ENCODE measurements around the gene RAET1G. TPM values are rescaled to one million over a fixed set of nuclear protein-coding genes. Genes with fewer than 3 reads are reported as not detected.

The RAET1G gene
- total RNA-seq, 1 donor from 2014 or later, result 0.18 TPM

DNA sequence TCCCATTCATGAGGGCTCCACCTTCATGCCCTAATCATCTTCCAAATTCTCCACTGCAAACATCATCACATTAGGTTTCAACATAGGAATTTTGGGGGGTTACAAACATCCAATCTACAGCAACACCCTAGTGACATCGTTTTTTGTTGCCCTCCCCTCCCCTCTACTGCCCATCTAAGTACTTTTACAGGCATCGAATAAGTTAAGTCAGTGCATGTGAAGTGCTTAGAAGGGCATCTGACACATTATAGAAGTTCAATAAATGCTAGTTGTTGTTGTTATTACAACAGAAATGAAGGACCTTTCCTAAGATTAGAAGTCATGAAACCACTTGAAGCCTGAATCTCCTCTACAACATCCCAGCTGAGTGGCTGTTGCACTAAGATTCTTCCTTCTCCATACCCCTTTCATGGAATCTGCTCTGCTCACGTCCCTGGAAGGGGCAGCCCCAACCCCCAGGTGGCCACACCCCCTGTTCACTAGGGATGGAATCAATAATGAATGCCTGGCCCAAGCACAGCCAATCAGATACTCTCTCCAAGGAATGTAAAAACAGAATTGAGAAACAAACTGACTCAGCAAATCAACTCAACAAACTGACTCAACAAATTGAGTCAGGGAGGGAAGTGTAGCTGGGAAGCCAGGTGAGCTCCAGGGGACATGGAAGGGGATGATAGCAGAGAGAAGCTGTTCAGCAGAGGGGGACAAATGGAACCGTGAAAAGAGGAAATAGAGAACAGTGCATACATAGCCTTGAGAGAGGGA is 54.9 kb downstream of the RAET1G start:
- Mint-ChIP-seq H3K4me1 (ENCODE audit: low read depth) (peaks cover 10% of the 10 kb centered on the region), H3K27me3 (ENCODE audit: insufficient read depth) (peaks cover 24% of the 10 kb centered on the region), H3K27ac (no peak overlapping the region), H3K36me3 (ENCODE audit: low read depth) (no peaks in the 10 kb centered on the region), H3K9me3 (peaks cover 8% of the 10 kb centered on the region), H3K4me3 (no peak overlapping the region)
- DNase-seq (ENCODE audit: low spot score), result no peak
- intact Hi-C loops (cut with micrococcal nuclease), result no loop called here

Other genes starting within 250 kb of the RAET1G start
- gene LATS1, start 205.0 kb downstream of the RAET1G start, total RNA-seq, result 33.1 and 34.0 TPM in 2 replicates
- gene NUP43, start 176.6 kb downstream of the RAET1G start, total RNA-seq, result 81.3 and 90.5 TPM in 2 replicates
- 88.8 and 92.3 TPM in 2 replicates for gene PCMT1, start 173.4 kb downstream of the RAET1G start, total RNA-seq
- 3.5 and 5.1 TPM in 2 replicates for gene LRP11, start 58.8 kb downstream of the RAET1G start, total RNA-seq
- not detected in 2 replicates for gene RAET1E, start 25.0 kb downstream of the RAET1G start, total RNA-seq
- 0.32 and 0.65 TPM in 2 replicates for gene ULBP2, start 18.9 kb upstream of the RAET1G start, total RNA-seq
- gene ULBP1, start 40.8 kb upstream of the RAET1G start, total RNA-seq, result 0.91 and 0.99 TPM in 2 replicates
- gene RAET1L, start 102.4 kb upstream of the RAET1G start, total RNA-seq, result not detected in 2 replicates
- 0.56 TPM in 1 of 2 replicates, not detected in the other for gene ULBP3, start 146.0 kb upstream of the RAET1G start, total RNA-seq
- gene PPP1R14C, start 219.9 kb upstream of the RAET1G start, total RNA-seq, result not detected in 2 replicates